Measurements from ENCODE around the gene COMT. TPM values are rescaled to one million over a fixed set of nuclear protein-coding genes. Genes with fewer than 3 reads are reported as not detected.
A peak's percentile ranks its signal among the peaks of the same experiment; 100 is the strongest.

COMT gene
- total and polyA plus RNA-seq, 8 donors: 47.9 to 95.0 (median 62.3) TPM

DNA sequence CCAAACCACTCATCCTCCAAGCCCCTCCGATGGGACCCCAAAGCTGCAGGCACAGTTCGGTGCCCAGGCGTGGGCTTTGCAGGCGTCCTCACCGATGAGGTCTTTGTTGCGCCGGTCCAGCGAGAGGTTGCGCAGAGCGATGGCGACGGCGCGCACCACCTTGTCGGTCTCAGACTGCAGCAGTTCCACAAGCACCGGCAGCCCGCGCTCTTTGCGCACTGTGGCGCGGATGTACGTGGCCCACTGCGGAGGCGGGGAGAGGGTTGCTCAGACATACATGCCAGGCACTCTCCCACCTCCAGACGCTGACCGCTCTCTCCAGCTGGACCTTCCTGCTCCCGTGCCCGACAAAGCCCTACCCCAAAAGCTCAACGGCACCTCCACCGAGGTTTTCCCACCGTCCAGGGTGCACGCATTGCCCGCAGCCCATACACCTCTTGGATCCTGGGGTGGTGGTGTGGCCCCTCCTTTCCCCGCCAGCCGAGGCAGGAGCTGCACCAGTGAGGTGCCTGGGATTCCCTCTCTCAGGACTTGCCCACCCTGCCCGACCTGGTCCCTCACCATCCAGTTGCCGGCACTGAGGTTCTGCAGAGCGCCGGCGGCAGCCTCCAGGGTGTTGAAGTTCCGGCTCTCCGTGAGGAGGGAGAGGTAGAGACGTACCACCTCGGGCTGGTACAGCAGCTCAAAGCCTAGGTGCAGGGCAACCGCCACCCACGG is 32.1 kb downstream of the COMT start:
- Histone ChIP-seq H3K36me3 (no peaks in the 10 kb centered on the region), H3K9me3 (no peaks in the 10 kb centered on the region), H3K4me1 (no peaks in the 10 kb centered on the region), H3K27ac (no peak overlapping the region), H3K27me3 (no peaks in the 10 kb centered on the region), H3K4me3 (no peak overlapping the region)
- FAIRE-seq (no peak), DNase-seq (no peak), ATAC-seq (no peak)
- TF ChIP-seq, protein P1, sequence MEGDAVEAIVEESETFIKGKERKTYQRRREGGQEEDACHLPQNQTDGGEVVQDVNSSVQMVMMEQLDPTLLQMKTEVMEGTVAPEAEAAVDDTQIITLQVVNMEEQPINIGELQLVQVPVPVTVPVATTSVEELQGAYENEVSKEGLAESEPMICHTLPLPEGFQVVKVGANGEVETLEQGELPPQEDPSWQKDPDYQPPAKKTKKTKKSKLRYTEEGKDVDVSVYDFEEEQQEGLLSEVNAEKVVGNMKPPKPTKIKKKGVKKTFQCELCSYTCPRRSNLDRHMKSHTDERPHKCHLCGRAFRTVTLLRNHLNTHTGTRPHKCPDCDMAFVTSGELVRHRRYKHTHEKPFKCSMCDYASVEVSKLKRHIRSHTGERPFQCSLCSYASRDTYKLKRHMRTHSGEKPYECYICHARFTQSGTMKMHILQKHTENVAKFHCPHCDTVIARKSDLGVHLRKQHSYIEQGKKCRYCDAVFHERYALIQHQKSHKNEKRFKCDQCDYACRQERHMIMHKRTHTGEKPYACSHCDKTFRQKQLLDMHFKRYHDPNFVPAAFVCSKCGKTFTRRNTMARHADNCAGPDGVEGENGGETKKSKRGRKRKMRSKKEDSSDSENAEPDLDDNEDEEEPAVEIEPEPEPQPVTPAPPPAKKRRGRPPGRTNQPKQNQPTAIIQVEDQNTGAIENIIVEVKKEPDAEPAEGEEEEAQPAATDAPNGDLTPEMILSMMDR (IDR thresholded peaks at IDR 0.05): no peak
- WGBS, 2 donors: 95 to 96% methylated on average over 46 of the region's 46 CpGs
- intact Hi-C loops (cut with DNase I): loop anchor here in 2 of 3 donors (10.0 kb wide), 3 partner anchors 51 to 311 kb away; partner anchors contain the start of gene TANGO2 (in 1 of the 2)

DNA sequence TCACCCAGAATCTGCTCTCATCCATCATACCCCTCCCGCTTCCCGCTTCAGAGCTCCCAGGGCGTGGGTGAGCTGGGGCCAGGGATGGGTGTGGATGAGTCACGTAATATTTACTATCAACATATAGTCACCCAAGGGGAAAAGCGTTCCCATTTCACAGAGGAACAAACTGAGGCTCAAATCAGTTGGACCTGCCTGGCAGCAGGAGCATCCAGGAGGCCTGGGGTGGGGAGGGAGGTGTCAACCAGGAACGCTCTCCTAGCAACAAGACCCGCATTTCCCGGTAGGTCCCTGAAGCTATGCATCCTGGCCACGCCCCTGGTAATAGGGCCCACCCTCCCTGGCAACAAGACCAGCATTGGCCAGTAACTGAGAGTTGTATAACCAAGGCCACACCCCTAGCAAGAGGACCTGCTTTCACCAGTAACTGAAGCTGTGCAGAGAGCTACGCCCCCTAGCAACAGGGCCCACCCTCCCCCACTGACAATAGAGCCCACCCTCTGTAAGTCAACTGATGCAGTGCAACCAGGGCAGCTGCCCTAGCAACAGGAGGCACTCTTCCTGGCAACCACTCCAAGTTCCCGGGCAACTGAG is 32.8 kb downstream of the COMT start:
- Histone ChIP-seq H3K9me3 (no peaks in the 10 kb centered on the region), H3K4me3 (no peak overlapping the region), H3K27me3 (no peaks in the 10 kb centered on the region), H3K4me1 (no peaks in the 10 kb centered on the region), H3K27ac (no peak overlapping the region), H3K36me3 (no peaks in the 10 kb centered on the region)
- intact Hi-C loops (cut with DNase I): loop anchor here in 2 of 3 donors (10.0 kb wide), 3 partner anchors 50 to 310 kb away; partner anchors contain the start of gene TANGO2 (in 1 of the 2)
- peak in 3 of 4 donors; percentile 32 to 51 (median 48) for ATAC-seq
- FAIRE-seq: no peak
- WGBS, 2 donors: 81 to 86% methylated on average over 11 of the region's 11 CpGs
- DNase-seq: peak in 1 of 6 donors; percentile 46
- TF ChIP-seq, protein P1 (IDR thresholded peaks at IDR 0.05): no peak

GRCh38 chr22:19974935-19975706 is 33.5 kb downstream of the COMT start:
- Histone ChIP-seq H3K27me3 (no peaks in the 10 kb centered on the region), H3K27ac (no peak overlapping the region), H3K4me1 (no peaks in the 10 kb centered on the region), H3K36me3 (no peaks in the 10 kb centered on the region), H3K4me3 (no peak overlapping the region), H3K9me3 (no peaks in the 10 kb centered on the region)
- DNase-seq (no peak), ATAC-seq (peak in 1 of 4 donors; percentile 3), FAIRE-seq (no peak)
- intact Hi-C loops (cut with DNase I): loop anchor here in 2 of 3 donors (10.0 kb wide), 3 partner anchors 50 to 310 kb away; partner anchors contain the start of gene TANGO2 (in 1 of the 2)
- WGBS, 2 donors: 76 to 87% methylated on average over 13 of the region's 13 CpGs
- TF ChIP-seq, protein P1 (IDR thresholded peaks at IDR 0.05): no peak

DNA sequence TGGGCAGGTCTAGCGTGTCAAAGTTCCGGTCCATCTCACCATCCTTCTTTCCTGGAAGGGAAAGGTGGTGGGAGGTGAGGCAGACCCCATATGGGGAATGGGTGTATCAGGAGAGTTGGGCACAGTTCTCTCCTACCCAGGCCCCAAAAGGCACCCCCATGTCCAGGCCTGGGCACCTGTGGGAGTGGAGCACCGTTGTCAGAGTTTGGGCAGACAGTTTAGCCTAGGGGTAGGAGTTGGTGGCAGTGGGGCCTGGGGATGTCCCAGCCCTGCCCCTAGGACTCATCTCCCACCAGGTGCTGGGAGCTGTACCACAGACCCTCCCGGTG is 34.1 kb downstream of the COMT start:
- no peaks in the 10 kb centered on the region for H3K36me3 ChIP-seq
- TF ChIP-seq, protein P1 (IDR thresholded peaks at IDR 0.05): no peak

More for the DNA sequence above, 34.1 kb downstream of the COMT start:
- Histone ChIP-seq H3K4me3 (no peak overlapping the region), H3K4me1 (no peaks in the 10 kb centered on the region), H3K9me3 (no peaks in the 10 kb centered on the region), H3K27me3 (no peaks in the 10 kb centered on the region), H3K27ac (no peak overlapping the region)
- FAIRE-seq (no peak), DNase-seq (no peak), ATAC-seq (no peak)
- intact Hi-C loops (cut with DNase I): loop anchor here in 2 of 3 donors (10.0 kb wide), 3 partner anchors 49 to 309 kb away; partner anchors contain the start of gene TANGO2 (in 1 of the 2)
- 83 to 90% methylated on average over 4 of the region's 4 CpGs for WGBS, 2 donors
